Gastrocnemius medialis (tissue), 4 donors: ENCODE data around the gene SHC3.

ENCODE experiments used
- POLR2A ChIP-seq, 2 donors: fragments of 450-650 bp; IDR thresholded peaks; one replicate each; pipeline ENCODE4 v1.6.1; 2017; ENCODE audit warnings: antibody characterized with exemption in 2 of 2, mild to moderate bottlenecking in 2 of 2, moderate library complexity in 2 of 2
- TF ChIP-seq, protein P1 (sequence below), 5 experiments: fragments of 450-650 bp in 3 of 5; fragments of 200-600 bp in 2 of 5; sonication (generic) in 2 of 5; IDR thresholded peaks in 4 of 5; conservative IDR thresholded peaks in 1 of 5; 1 replicate in 4 of 5; 2 replicates in 1 of 5; pipeline ENCODE4 v1.5.1; 2016 to 2019; ENCODE audit warnings: antibody characterized with exemption in 5 of 5, mild to moderate bottlenecking in 3 of 5, moderate library complexity in 3 of 5

DNA sequence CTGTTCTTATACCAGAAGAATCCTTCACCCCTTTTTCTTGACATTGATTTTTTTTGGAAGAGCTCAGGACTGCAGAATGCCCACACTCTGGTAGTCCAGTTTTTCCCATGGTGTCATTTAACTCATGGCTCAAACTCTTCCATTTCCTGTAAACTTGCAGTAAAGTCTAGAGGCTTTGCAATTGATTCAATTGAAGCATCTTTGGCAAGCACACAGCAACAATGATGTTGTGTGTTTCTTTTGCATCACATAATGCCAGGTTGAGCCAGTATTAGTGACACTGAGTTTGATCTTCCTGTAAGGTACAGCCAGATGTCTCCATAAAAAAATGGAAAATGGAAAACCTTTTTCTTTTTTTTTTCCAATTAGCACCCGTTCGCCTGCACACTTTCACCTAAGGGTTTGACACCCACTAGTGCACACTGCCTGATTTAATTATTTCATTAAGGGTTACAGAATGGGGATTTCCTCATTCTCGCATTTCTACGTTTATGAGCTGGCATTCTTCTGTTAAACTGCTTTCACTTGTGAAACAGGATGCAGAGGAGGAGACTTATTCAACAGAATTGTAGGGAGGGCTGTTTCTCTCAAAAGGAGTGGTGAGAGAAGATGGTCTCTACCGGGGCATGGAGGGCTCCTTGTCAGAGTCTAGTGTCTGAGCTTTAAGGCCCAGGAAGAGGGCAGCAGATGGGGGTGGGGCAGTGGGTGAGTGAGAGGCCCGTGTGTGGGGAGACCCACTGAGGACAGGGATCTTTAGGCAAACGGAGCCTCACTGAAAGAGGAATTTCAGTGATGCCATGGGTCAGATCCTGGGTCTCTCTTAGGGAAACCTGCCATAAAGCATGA, 189.6 kb downstream of the SHC3 start:
- TF ChIP-seq, protein P1, sequence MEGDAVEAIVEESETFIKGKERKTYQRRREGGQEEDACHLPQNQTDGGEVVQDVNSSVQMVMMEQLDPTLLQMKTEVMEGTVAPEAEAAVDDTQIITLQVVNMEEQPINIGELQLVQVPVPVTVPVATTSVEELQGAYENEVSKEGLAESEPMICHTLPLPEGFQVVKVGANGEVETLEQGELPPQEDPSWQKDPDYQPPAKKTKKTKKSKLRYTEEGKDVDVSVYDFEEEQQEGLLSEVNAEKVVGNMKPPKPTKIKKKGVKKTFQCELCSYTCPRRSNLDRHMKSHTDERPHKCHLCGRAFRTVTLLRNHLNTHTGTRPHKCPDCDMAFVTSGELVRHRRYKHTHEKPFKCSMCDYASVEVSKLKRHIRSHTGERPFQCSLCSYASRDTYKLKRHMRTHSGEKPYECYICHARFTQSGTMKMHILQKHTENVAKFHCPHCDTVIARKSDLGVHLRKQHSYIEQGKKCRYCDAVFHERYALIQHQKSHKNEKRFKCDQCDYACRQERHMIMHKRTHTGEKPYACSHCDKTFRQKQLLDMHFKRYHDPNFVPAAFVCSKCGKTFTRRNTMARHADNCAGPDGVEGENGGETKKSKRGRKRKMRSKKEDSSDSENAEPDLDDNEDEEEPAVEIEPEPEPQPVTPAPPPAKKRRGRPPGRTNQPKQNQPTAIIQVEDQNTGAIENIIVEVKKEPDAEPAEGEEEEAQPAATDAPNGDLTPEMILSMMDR (IDR thresholded peaks at IDR 0.05 in 4 of 5, conservative IDR thresholded peaks at IDR 0.05 in 1 of 5) = no peak
- no peak for TF ChIP-seq POLR2A (IDR thresholded peaks at IDR 0.05)
